Upper lobe of right lung (tissue), 1 donor: Measurements from ENCODE around the gene FOSL1. TPM values are rescaled to one million over a fixed set of nuclear protein-coding genes. Genes with fewer than 3 reads are reported as not detected.

Experiments
- ATAC-seq: fragments of 200-7000 bp; cut with Tn5 transposase; one replicate; pipeline ENCODE4 v1.9.1; 2020; ENCODE audit warnings: mild to moderate bottlenecking, moderate library complexity
- DNase-seq: peaks from one replicate; pipeline ENCODE4 v3.0.0-alpha.2; 2020
- H3K27ac ChIP-seq: fragments of 200-600 bp; one replicate; pipeline ENCODE4 v1.8.0; 2022
- H3K27me3 ChIP-seq: fragments of 200-600 bp; one replicate; pipeline ENCODE4 v1.8.0; 2022; ENCODE audit warnings: mild to moderate bottlenecking
- H3K36me3 ChIP-seq: fragments of 200-600 bp; one replicate; pipeline ENCODE4 v1.8.0; 2022
- H3K4me1 ChIP-seq: fragments of 200-600 bp; one replicate; pipeline ENCODE4 v1.8.0; 2022
- H3K4me3 ChIP-seq: fragments of 200-600 bp; one replicate; pipeline ENCODE4 v1.8.0; 2022; ENCODE audit warnings: mild to moderate bottlenecking
- H3K9me3 ChIP-seq: fragments of 200-600 bp; one replicate; pipeline ENCODE4 v1.8.0; 2022
- CTCF ChIP-seq: fragments of 200-600 bp; IDR thresholded peaks from one replicate; pipeline ENCODE4 v1.8.0; 2022; ENCODE audit warnings: antibody characterized with exemption
- intact Hi-C: fragments of 100-400 bp; cut with DNase I; formaldehyde crosslinking; loops from one replicate; pipeline ENCODE4 v1.11.0; 2022
- total RNA-seq: library from RNA; stranded (reverse); fragmentation: NEBNext Ultra II Directional; extraction: Animal tissue kit (Norgen Biotek cat#: 25700); gene quantifications from one replicate; pipeline ENCODE4 v1.2.1, GENCODE V29; 2021
- donor health status: DM: no; HTN: yes; CAD: no; lungs with severe emphysema.

FOSL1 gene
- total RNA-seq, 1 donor from 2014 or later = 3.9 TPM

GRCh38 chr11:65852508-65853245 lies 47.5 kb downstream of the FOSL1 start:
- ATAC-seq (no peak), DNase-seq (peak; percentile 58)
- Histone ChIP-seq H3K27me3 (no peaks in the 10 kb centered on the region), H3K9me3 (no peaks in the 10 kb centered on the region), H3K27ac (no peak overlapping the region), H3K36me3 (peaks cover 48% of the 10 kb centered on the region), H3K4me1 (peaks cover 8% of the 10 kb centered on the region), H3K4me3 (no peak overlapping the region)
- no peak for TF ChIP-seq CTCF
- intact Hi-C loops = no loop called here

GRCh38 chr11:65851811-65852507 lies 48.2 kb downstream of the FOSL1 start:
- H3K4me1 ChIP-seq = peaks cover 8% of the 10 kb centered on the region
- DNase-seq (peak; percentile 57), ATAC-seq (no peak)
- intact Hi-C loops = no loop called here
- H3K27ac ChIP-seq = no peak overlapping the region
- H3K27me3 ChIP-seq = no peaks in the 10 kb centered on the region
- H3K36me3 ChIP-seq = peaks cover 48% of the 10 kb centered on the region
- no peak for TF ChIP-seq CTCF
- no peak overlapping the region for H3K4me3 ChIP-seq
- H3K9me3 ChIP-seq = no peaks in the 10 kb centered on the region

GRCh38 chr11:65851083-65851579 lies 49.1 kb downstream of the FOSL1 start:
- H3K36me3 ChIP-seq = peaks cover 47% of the 10 kb centered on the region
- peak; percentile 37 for TF ChIP-seq CTCF
- no peak overlapping the region for H3K4me3 ChIP-seq
- no peaks in the 10 kb centered on the region for H3K27me3 ChIP-seq
- H3K4me1 ChIP-seq = peaks cover 4% of the 10 kb centered on the region
- no peaks in the 10 kb centered on the region for H3K9me3 ChIP-seq
- intact Hi-C loops = no loop called here
- H3K27ac ChIP-seq = no peak overlapping the region
- ATAC-seq (peak; percentile 34), DNase-seq (no peak)

- no peak overlapping the region for H3K27ac ChIP-seq
- H3K4me1 ChIP-seq = no peaks in the 10 kb centered on the region
- TF ChIP-seq CTCF = no peak
- ATAC-seq (no peak), DNase-seq (peak; percentile 60)
- H3K9me3 ChIP-seq = no peaks in the 10 kb centered on the region
- H3K36me3 ChIP-seq = peaks cover 40% of the 10 kb centered on the region
- no peaks in the 10 kb centered on the region for H3K27me3 ChIP-seq
- H3K4me3 ChIP-seq = no peak overlapping the region
- intact Hi-C loops = no loop called here
Observed at GRCh38 chr11:65850217-65851082, 49.7 kb downstream of the FOSL1 start.

- peaks cover 33% of the 10 kb centered on the region for H3K36me3 ChIP-seq
- peak; percentile 67 for DNase-seq
- H3K4me3 ChIP-seq = no peak overlapping the region
- intact Hi-C loops = no loop called here
- no peak overlapping the region for H3K27ac ChIP-seq
- no peaks in the 10 kb centered on the region for H3K27me3 ChIP-seq
- ATAC-seq = no peak
- H3K4me1 ChIP-seq = no peaks in the 10 kb centered on the region
- TF ChIP-seq CTCF = no peak
- H3K9me3 ChIP-seq = no peaks in the 10 kb centered on the region
Observed at GRCh38 chr11:65849771-65850216, 50.4 kb downstream of the FOSL1 start.
